NCI-H69 (cell line): ENCODE results near the gene C1QTNF6.
A peak's percentile ranks its signal among the peaks of the same experiment; 100 is the strongest.

Source experiments
- DNase-seq: peaks from one replicate; lab custom pipeline; 2025; lab: John Stamatoyannopoulos, UW

Gene C1QTNF6

GRCh38 chr22:37162221-37163095 is 25.6 kb downstream of the C1QTNF6 start:
- no peak for DNase-seq

GRCh38 chr22:37161443-37161842 is 26.6 kb downstream of the C1QTNF6 start:
- no peak for DNase-seq

- DNase-seq, result no peak
These were observed 28.0 kb downstream of the C1QTNF6 start for GRCh38 chr22:37160027-37160426.

GRCh38 chr22:37158963-37159290 is 29.1 kb downstream of the C1QTNF6 start:
- DNase-seq, result no peak

GRCh38 chr22:37157516-37158285 is 30.3 kb downstream of the C1QTNF6 start:
- no peak for DNase-seq

- DNase-seq, result no peak
These were observed 31.2 kb downstream of the C1QTNF6 start for GRCh38 chr22:37156686-37157435.

GRCh38 chr22:37155971-37156370 is 32.1 kb downstream of the C1QTNF6 start:
- no peak for DNase-seq

GRCh38 chr22:37154925-37155712 is 32.9 kb downstream of the C1QTNF6 start:
- DNase-seq, result no peak

- DNase-seq, result no peak
These were observed 34.1 kb downstream of the C1QTNF6 start for GRCh38 chr22:37153901-37154300.

- no peak for DNase-seq
These were observed 36.6 kb downstream of the C1QTNF6 start for GRCh38 chr22:37151401-37151800.

GRCh38 chr22:37150701-37151100 is 37.3 kb downstream of the C1QTNF6 start:
- no peak for DNase-seq

- DNase-seq, result no peak
These were observed 39.0 kb downstream of the C1QTNF6 start for GRCh38 chr22:37148742-37149665.

- DNase-seq, result no peak
These were observed 39.9 kb downstream of the C1QTNF6 start for GRCh38 chr22:37148031-37148651.

- no peak for DNase-seq
These were observed 40.7 kb downstream of the C1QTNF6 start for GRCh38 chr22:37147186-37147990.

GRCh38 chr22:37146507-37147180 is 41.4 kb downstream of the C1QTNF6 start:
- DNase-seq, result no peak

GRCh38 chr22:37146051-37146385 is 42.0 kb downstream of the C1QTNF6 start:
- DNase-seq, result no peak

GRCh38 chr22:37145180-37146050 is 42.6 kb downstream of the C1QTNF6 start:
- peak; percentile 57 for DNase-seq

- DNase-seq, result no peak
These were observed 43.9 kb downstream of the C1QTNF6 start for GRCh38 chr22:37144180-37144554.
